Measurements from ENCODE around the gene MAPKAPK2. TPM values are rescaled to one million over a fixed set of nuclear protein-coding genes. Genes with fewer than 3 reads are reported as not detected.
A peak's percentile ranks its signal among the peaks of the same experiment; 100 is the strongest.

Gene MAPKAPK2
- total RNA-seq, 6 donors from 2014 or later = 64.8 to 135 (median 84.3) TPM

- no peaks in the 10 kb centered on the region for H3K27me3 ChIP-seq
- no peaks in the 10 kb centered on the region for H3K36me3 ChIP-seq
- TF ChIP-seq EP300 (IDR thresholded peaks at IDR 0.05) (no peak), CTCF (IDR thresholded peaks at IDR 0.05) (no peak), POLR2A (IDR thresholded peaks at IDR 0.05) (no peak), POLR2AphosphoS5 (IDR thresholded peaks at IDR 0.05) (no peak)
- H3K9me3 ChIP-seq = no peaks in the 10 kb centered on the region
- H3K27ac ChIP-seq = peak overlapping the region in 2 of 4 donors; percentile 6 to 20
- peak in 1 of 2 donors; percentile 61 for DNase-seq
- no peak overlapping the region for H3K4me3 ChIP-seq
- peak in 1 of 2 donors; percentile 25 for ATAC-seq (ENCODE audit: low FRiP score in 2 of 2)
- WGBS, 2 donors = 80 to 81% methylated on average over 8 of the region's 8 CpGs
- peaks cover 50 to 64% (median 57%) of the 10 kb centered on the region in 4 donors for H3K4me1 ChIP-seq
Observed at GRCh38 chr1:206716870-206717673, 32.4 kb downstream of the MAPKAPK2 start.

- H3K27me3 ChIP-seq = no peaks in the 10 kb centered on the region
- no peaks in the 10 kb centered on the region for H3K36me3 ChIP-seq
- peak overlapping the region in 1 of 4 donors; percentile 6 for H3K27ac ChIP-seq
- ATAC-seq (ENCODE audit: low FRiP score in 2 of 2) (no peak), DNase-seq (no peak)
- 84 to 94% methylated on average over 1 of the region's 1 CpG for WGBS, 2 donors
- TF ChIP-seq CTCF (IDR thresholded peaks at IDR 0.05) (no peak), POLR2A (IDR thresholded peaks at IDR 0.05) (no peak), POLR2AphosphoS5 (IDR thresholded peaks at IDR 0.05) (no peak), EP300 (IDR thresholded peaks at IDR 0.05) (no peak)
- peaks cover 48 to 67% (median 58%) of the 10 kb centered on the region in 4 donors for H3K4me1 ChIP-seq
- no peak overlapping the region for H3K4me3 ChIP-seq
- H3K9me3 ChIP-seq = no peaks in the 10 kb centered on the region
Observed at GRCh38 chr1:206717674-206717989, 32.9 kb downstream of the MAPKAPK2 start.

- H3K4me1 ChIP-seq = peaks cover 49 to 69% (median 60%) of the 10 kb centered on the region in 4 donors
- DNase-seq = peak in 1 of 2 donors; percentile 3
Observed at GRCh38 chr1:206719169-206719839, 34.6 kb downstream of the MAPKAPK2 start.

GRCh38 chr1:206721454-206721853 is 36.7 kb downstream of the MAPKAPK2 start:
- WGBS, 2 donors = 86 to 91% methylated on average over 1 of the region's 1 CpG
- no peak for TF ChIP-seq EP300 (IDR thresholded peaks at IDR 0.05)
- no peak for TF ChIP-seq POLR2A (IDR thresholded peaks at IDR 0.05)
- TF ChIP-seq CTCF (IDR thresholded peaks at IDR 0.05) = no peak
- no peak for TF ChIP-seq POLR2AphosphoS5 (IDR thresholded peaks at IDR 0.05)
- no peaks in the 10 kb centered on the region for H3K9me3 ChIP-seq
- ATAC-seq (ENCODE audit: low FRiP score in 2 of 2) = no peak
- no peak for DNase-seq
- H3K27ac ChIP-seq = no peak overlapping the region
- no peaks in the 10 kb centered on the region for H3K36me3 ChIP-seq
- H3K4me3 ChIP-seq = no peak overlapping the region
- H3K4me1 ChIP-seq = peaks cover 51 to 74% (median 63%) of the 10 kb centered on the region in 4 donors
- no peaks in the 10 kb centered on the region for H3K27me3 ChIP-seq

More at GRCh38 chr1:206719169-206719839, 34.6 kb downstream of the MAPKAPK2 start:
- TF ChIP-seq EP300 (IDR thresholded peaks at IDR 0.05) = no peak
- TF ChIP-seq CTCF (IDR thresholded peaks at IDR 0.05) = no peak
- no peak for TF ChIP-seq POLR2A (IDR thresholded peaks at IDR 0.05)
- no peak for TF ChIP-seq POLR2AphosphoS5 (IDR thresholded peaks at IDR 0.05)
- Histone ChIP-seq H3K9me3 (no peaks in the 10 kb centered on the region), H3K4me3 (no peak overlapping the region), H3K27ac (no peak overlapping the region), H3K27me3 (no peaks in the 10 kb centered on the region), H3K36me3 (no peaks in the 10 kb centered on the region)
- no peak for ATAC-seq (ENCODE audit: low FRiP score in 2 of 2)
- WGBS, 2 donors = 85 to 89% methylated on average over 10 of the region's 10 CpGs

All from upper lobe of left lung (tissue), 6 donors.